ENCODE measurements around the gene SLC26A1.

Gene SLC26A1

DNA sequence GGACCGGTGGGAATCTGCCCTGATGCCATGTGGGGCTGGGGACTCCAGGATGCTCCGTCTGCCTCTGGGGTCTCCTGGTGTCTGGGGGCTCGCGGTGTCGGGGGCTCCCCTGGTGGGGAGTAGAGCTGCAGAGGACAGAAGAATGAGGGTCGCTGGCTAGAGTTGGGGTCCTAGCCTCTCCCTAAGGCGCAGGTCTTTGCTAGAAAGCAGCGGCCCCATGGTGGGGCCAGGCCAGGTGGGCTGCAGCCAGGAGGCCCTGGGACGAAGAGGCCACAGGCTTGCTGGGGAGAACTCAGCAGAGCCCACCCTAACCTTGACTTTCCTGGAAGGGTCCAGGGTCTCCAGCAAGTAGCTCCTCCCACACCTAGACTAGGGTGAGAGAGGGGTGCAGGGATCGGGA lies 39.7 kb upstream of the SLC26A1 start:
- ATAC-seq (no peak), DNase-seq (no peak)
- Mint-ChIP-seq H3K27ac (no peak overlapping the region), H3K4me3 (no peak overlapping the region), H3K36me3 (ENCODE audit: low read depth) (no peaks in the 10 kb centered on the region), H3K4me1 (no peaks in the 10 kb centered on the region), H3K9me3 (no peaks in the 10 kb centered on the region), H3K27me3 (peaks cover 2% of the 10 kb centered on the region)

DNA sequence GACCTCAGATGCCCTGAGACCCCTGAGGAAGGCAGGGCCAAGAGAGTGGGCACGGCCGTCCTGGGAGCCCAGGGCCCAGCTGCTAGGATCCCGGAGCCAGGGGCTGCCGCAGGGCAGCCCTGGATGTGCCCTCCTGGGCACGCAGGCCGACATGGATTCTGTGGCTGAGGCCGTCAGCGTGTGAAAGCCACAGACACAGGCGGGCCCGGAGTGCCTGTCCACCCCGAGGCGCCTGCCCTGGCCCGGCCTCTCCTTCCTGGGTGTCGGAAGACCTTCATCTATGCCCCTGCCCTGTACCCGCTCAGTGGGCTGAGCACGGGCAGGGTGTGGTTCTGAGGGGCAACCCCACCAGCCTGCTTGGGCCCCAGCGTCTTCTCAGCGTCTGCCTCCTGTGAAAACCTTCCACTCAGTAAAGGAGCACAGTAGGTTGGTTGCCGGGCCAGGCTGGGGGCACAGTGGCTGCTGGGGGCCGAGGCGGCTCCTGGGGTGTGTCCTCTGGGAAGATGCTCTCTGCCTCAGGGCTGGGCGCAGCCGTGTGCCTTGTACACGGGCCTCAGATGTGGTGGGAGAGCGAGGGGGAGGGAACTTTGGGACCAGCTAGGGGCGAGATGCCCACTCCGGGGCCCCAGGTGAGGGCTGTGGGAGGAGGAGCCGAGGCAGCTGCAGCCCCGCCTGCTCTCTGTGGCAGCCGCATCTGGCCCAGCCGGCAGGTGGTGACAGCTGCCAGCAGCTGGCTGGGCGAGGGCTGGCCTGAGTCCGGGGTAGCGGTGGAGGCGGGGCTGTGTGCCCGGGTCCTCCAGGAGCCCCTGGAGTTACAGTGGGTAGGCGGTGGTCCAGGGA lies 39.0 kb upstream of the SLC26A1 start:
- Mint-ChIP-seq H3K4me3 (no peak overlapping the region), H3K27me3 (peaks cover 2% of the 10 kb centered on the region), H3K4me1 (no peaks in the 10 kb centered on the region), H3K9me3 (no peaks in the 10 kb centered on the region), H3K27ac (no peak overlapping the region), H3K36me3 (ENCODE audit: low read depth) (no peaks in the 10 kb centered on the region)
- ATAC-seq, result no peak
- DNase-seq, result no peak

DNA sequence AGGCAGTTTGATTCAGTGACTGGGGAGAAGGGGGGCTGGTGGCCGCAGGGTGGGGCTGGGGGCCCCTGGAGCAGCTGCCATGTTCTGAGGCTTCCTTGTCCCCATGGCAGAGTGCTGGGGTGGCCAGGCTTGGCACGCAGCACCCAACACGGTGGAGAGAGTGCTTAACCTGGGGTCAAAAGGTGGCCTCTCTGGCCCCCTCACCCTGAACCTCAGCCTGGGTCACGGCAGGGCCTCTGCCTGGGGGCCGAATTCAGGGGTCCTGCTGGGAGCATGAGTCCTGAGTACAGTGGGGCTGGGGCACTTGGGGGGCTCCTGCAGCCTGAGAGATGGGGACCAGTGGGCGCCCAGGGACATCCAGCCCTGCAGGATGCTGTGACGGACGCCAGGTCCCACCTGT lies 38.1 kb upstream of the SLC26A1 start:
- H3K27ac Mint-ChIP-seq, result no peak overlapping the region
- H3K4me3 Mint-ChIP-seq, result no peak overlapping the region
- H3K9me3 Mint-ChIP-seq, result no peaks in the 10 kb centered on the region
- H3K36me3 Mint-ChIP-seq (ENCODE audit: low read depth), result no peaks in the 10 kb centered on the region
- no peaks in the 10 kb centered on the region for H3K4me1 Mint-ChIP-seq
- ATAC-seq (no peak), DNase-seq (no peak)
- peaks cover 2% of the 10 kb centered on the region for H3K27me3 Mint-ChIP-seq

DNA sequence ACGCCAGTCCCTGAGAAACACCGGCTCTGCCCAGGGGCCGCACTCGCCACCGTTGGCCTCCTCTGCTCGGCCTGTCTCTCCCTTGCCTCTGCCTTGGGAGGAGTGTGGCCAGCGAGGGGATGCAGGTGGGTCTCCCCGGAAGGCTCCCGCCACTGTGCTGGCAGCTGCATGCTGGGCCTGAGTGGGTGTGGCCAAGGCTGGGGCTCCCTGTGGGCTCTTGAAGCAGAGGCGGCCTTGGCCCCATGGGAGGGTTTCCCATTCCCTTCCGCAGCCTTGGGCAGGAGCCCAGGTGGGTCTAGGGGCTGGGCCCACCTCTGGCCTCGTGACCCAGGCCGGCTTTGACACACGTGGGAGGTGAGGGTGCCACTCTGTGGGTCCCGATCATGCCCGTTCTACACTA lies 37.4 kb upstream of the SLC26A1 start:
- Mint-ChIP-seq H3K9me3 (no peaks in the 10 kb centered on the region), H3K27ac (no peak overlapping the region), H3K4me3 (no peak overlapping the region), H3K36me3 (ENCODE audit: low read depth) (no peaks in the 10 kb centered on the region), H3K27me3 (peaks cover 2% of the 10 kb centered on the region), H3K4me1 (no peaks in the 10 kb centered on the region)
- ATAC-seq (no peak), DNase-seq (no peak)

DNA sequence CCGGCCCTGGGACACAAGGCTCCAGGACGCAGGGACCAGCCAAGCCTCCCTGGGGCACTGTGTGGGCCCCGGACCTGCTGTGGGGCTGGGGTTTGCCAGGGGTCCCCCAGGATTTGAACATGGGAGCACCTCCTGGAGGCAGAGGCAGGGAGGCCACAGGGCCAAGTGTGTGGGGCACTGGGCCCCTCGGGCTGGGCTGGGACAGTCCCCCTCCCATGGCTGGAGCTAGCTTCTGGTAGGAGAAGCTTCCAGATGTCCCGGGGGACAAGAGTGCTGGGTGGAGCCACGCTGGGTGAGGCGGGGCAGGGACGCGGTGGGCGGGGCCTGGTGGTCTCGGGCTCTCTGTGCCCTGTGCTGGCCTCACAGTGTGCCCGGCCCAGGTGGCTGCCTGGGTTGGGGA lies 36.8 kb upstream of the SLC26A1 start:
- ATAC-seq (no peak), DNase-seq (no peak)
- no peaks in the 10 kb centered on the region for H3K9me3 Mint-ChIP-seq
- no peak overlapping the region for H3K4me3 Mint-ChIP-seq
- H3K36me3 Mint-ChIP-seq (ENCODE audit: low read depth), result no peaks in the 10 kb centered on the region
- H3K27ac Mint-ChIP-seq, result no peak overlapping the region
- peaks cover 2% of the 10 kb centered on the region for H3K27me3 Mint-ChIP-seq
- no peaks in the 10 kb centered on the region for H3K4me1 Mint-ChIP-seq

DNA sequence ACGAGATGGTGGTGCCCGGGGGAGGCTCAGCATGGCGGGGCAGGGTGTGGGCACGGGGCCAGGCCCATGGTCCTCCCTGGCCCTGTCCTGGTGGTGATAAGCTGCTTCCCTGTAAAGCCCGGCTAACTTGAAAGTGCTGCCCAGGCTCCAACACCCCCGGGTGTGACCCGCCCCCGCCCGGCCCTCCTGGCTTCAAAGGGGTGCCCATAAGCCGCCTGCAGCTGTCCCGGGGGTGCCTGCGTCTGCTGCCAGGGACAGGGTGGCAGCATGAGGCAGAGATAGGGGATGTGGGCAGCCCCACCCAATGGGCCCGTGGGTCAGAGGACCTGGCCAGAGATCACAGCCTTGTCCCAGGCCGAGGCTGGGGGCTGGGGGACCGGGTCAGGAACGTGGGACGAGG lies 36.3 kb upstream of the SLC26A1 start:
- Mint-ChIP-seq H3K27ac (no peak overlapping the region), H3K27me3 (peaks cover 2% of the 10 kb centered on the region), H3K9me3 (no peaks in the 10 kb centered on the region), H3K4me3 (no peak overlapping the region), H3K36me3 (ENCODE audit: low read depth) (no peaks in the 10 kb centered on the region), H3K4me1 (no peaks in the 10 kb centered on the region)
- ATAC-seq (no peak), DNase-seq (no peak)

DNA sequence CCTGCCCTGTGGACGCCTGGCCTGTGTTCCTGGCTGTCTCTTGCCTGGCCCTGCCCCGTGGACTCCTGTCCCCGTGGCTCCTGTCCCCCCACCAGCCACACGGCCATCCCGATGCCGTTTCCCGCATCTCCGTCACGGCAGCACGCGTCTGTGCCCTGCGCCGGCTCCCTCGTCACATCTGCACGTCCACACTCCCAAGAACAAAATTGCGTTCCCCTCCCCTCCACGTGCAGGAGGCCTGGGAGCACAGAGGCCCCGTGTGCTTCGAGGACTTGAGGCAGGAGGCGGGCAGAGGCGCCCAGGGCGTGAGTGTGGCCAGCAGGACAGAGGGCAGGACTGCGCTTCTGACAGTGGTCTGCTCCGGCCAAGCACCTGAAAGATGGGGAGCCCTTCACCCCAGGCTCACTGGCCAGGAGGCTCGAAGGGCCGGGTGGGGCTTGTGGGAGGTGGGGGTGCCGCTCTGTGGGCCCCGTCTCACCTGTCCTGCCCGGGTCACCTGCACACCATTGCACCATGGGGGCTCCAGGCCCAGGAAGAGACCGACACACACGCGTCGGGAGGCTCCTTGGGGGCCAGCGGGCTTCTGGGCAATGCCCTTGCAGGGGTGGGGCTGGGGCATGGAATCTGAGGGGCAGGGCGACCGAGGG lies 35.5 kb upstream of the SLC26A1 start:
- no peaks in the 10 kb centered on the region for H3K9me3 Mint-ChIP-seq
- H3K27ac Mint-ChIP-seq, result no peak overlapping the region
- H3K4me3 Mint-ChIP-seq, result no peak overlapping the region
- DNase-seq (no peak), ATAC-seq (no peak)
- no peaks in the 10 kb centered on the region for H3K4me1 Mint-ChIP-seq
- H3K27me3 Mint-ChIP-seq, result peaks cover 2% of the 10 kb centered on the region
- H3K36me3 Mint-ChIP-seq (ENCODE audit: low read depth), result no peaks in the 10 kb centered on the region

DNA sequence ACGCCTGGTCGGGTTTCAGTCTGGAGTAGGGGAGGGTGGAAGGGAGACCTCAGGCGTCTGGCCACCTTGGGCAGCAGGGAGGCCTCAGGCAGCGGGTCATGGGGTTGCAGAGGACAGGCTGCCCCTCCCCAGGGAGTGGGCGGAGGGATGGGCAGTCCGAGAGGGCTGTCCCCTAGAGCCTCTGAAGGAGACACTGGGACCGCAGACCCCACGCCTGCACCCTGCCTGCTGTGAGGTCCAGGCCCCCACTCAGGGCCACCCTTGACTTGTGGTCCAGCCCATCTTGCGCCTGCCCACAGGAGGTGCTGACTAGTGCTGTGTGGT lies 34.7 kb upstream of the SLC26A1 start:
- no peak overlapping the region for H3K27ac Mint-ChIP-seq
- DNase-seq, result no peak

DNA sequence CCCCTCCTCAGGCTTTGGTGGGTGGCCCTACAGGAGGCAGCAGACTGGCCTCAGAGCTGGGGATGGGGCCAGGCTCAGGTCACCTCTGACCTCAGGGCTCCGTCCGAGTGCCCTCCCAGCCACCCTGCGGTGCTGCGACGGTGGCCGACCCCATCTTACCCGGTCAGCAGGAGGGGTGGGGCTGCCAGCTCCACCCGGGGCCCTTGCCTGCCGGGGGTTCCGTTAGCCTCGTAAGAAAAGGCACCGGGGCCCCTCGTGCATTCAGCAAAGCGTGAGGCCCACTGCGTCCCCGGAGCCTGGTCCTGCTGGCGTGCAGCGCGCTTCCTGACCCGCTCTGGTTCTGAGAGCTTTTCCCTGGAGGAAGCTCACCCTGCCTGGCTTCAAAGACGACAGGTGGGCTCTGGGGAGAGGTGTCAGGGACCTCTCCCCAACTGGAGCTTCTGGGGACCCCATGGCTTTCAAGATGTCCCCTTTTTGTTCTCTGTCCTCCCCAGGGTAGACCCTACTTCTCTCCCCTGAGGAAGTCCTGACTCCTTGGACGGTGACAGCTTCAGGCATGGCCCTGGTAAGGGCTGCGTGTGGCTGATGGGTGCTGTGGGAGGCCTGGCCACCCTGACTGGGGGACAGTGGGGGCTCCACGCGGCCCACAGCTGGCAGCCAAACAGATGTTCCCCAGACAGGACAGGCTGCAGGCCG lies 34.2 kb upstream of the SLC26A1 start:
- peaks cover 1% of the 10 kb centered on the region for H3K27me3 Mint-ChIP-seq
- no peaks in the 10 kb centered on the region for H3K36me3 Mint-ChIP-seq (ENCODE audit: low read depth)
- H3K4me1 Mint-ChIP-seq, result no peaks in the 10 kb centered on the region
- DNase-seq (no peak), ATAC-seq (no peak)
- H3K27ac Mint-ChIP-seq, result no peak overlapping the region
- H3K9me3 Mint-ChIP-seq, result no peaks in the 10 kb centered on the region
- no peak overlapping the region for H3K4me3 Mint-ChIP-seq

More for the DNA sequence above, 34.7 kb upstream of the SLC26A1 start:
- no peaks in the 10 kb centered on the region for H3K4me1 Mint-ChIP-seq
- ATAC-seq, result no peak
- H3K4me3 Mint-ChIP-seq, result no peak overlapping the region
- peaks cover 2% of the 10 kb centered on the region for H3K27me3 Mint-ChIP-seq
- no peaks in the 10 kb centered on the region for H3K36me3 Mint-ChIP-seq (ENCODE audit: low read depth)
- no peaks in the 10 kb centered on the region for H3K9me3 Mint-ChIP-seq

DNA sequence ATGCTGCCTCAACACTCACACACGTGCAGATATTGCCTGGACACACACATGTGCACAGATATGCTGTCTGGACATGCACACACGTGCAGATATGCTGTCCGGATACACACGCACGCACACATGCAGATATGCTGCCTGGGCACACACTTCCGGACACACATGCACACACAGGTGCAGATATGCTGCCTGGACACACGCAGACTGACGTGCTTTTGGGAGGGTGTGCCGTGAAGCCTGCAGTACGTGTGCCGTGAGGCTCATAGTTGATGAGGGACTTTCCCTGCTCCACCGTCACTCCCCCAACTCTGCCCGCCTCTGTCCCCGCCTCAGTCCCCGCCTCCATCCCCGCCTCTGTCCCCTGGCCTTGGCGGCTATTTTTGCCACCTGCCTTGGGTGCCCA lies 32.9 kb upstream of the SLC26A1 start:
- H3K27ac Mint-ChIP-seq, result no peak overlapping the region
- peak; percentile 62 for ATAC-seq
- H3K9me3 Mint-ChIP-seq, result no peaks in the 10 kb centered on the region
- H3K27me3 Mint-ChIP-seq, result no peaks in the 10 kb centered on the region
- no peaks in the 10 kb centered on the region for H3K36me3 Mint-ChIP-seq (ENCODE audit: low read depth)
- H3K4me1 Mint-ChIP-seq, result no peaks in the 10 kb centered on the region
- peak; percentile 65 for DNase-seq
- H3K4me3 Mint-ChIP-seq, result no peak overlapping the region

DNA sequence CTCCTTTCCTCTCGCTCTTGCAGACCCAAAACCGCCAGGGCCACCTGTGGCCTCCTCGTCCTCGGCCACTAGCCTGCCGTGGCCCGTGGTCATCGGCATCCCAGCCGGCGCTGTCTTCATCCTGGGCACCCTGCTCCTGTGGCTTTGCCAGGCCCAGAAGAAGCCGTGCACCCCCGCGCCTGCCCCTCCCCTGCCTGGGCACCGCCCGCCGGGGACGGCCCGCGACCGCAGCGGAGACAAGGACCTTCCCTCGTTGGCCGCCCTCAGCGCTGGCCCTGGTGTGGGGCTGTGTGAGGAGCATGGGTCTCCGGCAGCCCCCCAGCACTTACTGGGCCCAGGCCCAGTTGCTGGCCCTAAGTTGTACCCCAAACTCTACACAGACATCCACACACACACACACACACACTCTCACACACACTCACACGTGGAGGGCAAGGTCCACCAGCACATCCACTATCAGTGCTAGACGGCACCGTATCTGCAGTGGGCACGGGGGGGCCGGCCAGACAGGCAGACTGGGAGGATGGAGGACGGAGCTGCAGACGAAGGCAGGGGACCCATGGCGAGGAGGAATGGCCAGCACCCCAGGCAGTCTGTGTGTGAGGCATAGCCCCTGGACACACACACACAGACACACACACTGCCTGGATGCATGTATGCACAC lies 31.8 kb upstream of the SLC26A1 start:
- Mint-ChIP-seq H3K36me3 (ENCODE audit: low read depth) (no peaks in the 10 kb centered on the region), H3K4me1 (no peaks in the 10 kb centered on the region), H3K27ac (no peak overlapping the region), H3K9me3 (no peaks in the 10 kb centered on the region), H3K27me3 (no peaks in the 10 kb centered on the region), H3K4me3 (no peak overlapping the region)
- ATAC-seq, result no peak
- no peak for DNase-seq

DNA sequence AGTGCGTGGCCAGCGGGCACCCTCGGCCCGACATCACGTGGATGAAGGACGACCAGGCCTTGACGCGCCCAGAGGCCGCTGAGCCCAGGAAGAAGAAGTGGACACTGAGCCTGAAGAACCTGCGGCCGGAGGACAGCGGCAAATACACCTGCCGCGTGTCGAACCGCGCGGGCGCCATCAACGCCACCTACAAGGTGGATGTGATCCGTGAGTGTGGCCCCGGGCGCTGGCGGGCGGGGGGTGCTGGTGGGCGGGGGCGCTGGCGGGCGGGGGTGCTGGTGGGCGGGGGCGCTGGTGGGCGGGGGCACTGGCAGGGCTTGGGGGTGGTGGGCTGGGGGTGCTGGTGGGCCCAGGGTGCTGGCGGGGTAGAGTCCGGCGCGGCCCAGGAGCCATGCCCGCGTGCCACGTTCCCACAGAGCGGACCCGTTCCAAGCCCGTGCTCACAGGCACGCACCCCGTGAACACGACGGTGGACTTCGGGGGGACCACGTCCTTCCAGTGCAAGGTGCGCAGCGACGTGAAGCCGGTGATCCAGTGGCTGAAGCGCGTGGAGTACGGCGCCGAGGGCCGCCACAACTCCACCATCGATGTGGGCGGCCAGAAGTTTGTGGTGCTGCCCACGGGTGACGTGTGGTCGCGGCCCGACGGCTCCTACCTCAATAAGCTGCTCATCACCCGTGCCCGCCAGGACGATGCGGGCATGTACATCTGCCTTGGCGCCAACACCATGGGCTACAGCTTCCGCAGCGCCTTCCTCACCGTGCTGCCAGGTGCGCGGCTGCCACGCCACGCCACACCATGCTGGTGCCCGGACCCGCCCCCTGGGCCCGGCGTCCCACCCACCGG lies 30.9 kb upstream of the SLC26A1 start:
- H3K27me3 Mint-ChIP-seq, result no peaks in the 10 kb centered on the region
- no peaks in the 10 kb centered on the region for H3K36me3 Mint-ChIP-seq (ENCODE audit: low read depth)
- H3K27ac Mint-ChIP-seq, result no peak overlapping the region
- no peaks in the 10 kb centered on the region for H3K9me3 Mint-ChIP-seq
- no peak overlapping the region for H3K4me3 Mint-ChIP-seq
- ATAC-seq, result no peak
- H3K4me1 Mint-ChIP-seq, result no peaks in the 10 kb centered on the region
- DNase-seq, result no peak

DNA sequence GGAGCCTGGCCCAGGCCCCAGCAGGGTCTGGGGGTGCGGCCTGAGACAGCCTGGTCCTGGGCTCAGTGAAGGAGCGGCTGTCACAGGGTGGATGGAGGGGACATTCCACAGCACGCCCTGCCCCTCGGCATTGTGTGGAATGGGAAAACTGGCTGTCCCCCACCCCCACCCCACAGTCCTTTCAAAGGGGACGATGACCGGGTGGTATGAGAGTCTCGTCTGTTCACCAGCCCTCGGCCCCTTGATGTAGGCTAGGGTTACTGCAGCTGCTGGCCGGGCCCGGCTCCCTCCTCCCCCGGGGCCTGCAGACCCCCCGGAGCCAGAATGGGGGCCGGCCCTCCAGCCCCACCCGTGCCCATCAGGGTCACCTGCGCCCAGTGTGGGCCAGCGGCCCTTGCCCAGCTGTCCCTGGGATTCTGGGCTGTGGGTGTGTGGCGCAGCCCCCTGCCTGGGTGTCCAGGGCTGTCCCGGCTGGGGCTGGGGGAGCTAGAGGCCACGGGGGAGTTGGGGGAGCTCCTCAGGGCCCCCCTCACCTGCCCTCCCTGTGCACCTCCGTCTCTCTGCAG lies 30.0 kb upstream of the SLC26A1 start:
- H3K4me3 Mint-ChIP-seq, result no peak overlapping the region
- ATAC-seq, result no peak
- H3K27ac Mint-ChIP-seq, result no peak overlapping the region
- no peaks in the 10 kb centered on the region for H3K4me1 Mint-ChIP-seq
- DNase-seq, result no peak
- H3K9me3 Mint-ChIP-seq, result no peaks in the 10 kb centered on the region
- H3K27me3 Mint-ChIP-seq, result no peaks in the 10 kb centered on the region
- no peaks in the 10 kb centered on the region for H3K36me3 Mint-ChIP-seq (ENCODE audit: low read depth)

DNA sequence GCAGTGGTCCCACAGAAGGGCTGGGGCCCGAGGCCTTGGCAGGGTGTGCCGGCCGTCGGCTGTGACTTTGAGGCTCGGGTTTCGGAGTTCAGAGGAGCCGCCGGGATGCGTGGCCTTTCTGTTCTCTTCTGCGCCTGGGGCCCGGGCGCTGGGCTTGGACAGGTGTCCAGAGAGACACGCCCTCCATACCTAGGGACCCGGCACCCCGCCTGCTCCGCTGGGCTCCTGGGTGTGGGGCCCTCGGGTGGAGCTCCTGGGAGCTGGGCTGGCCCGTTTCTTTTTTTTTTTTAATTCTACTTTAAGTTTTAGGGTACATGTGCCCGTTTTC lies 29.5 kb upstream of the SLC26A1 start:
- Mint-ChIP-seq H3K4me3 (no peak overlapping the region), H3K27ac (no peak overlapping the region)

More for the DNA sequence above, 29.5 kb upstream of the SLC26A1 start:
- no peaks in the 10 kb centered on the region for H3K27me3 Mint-ChIP-seq
- ATAC-seq (no peak), DNase-seq (no peak)
- H3K4me1 Mint-ChIP-seq, result no peaks in the 10 kb centered on the region
- H3K36me3 Mint-ChIP-seq (ENCODE audit: low read depth), result no peaks in the 10 kb centered on the region
- H3K9me3 Mint-ChIP-seq, result no peaks in the 10 kb centered on the region

All from activated naive CD8-positive, alpha-beta T cell treated with anti-CD3 and anti-CD28 coated beads, Interleukin-2, amount 50 U/mL, for 24 hours (primary cell).